HL-60 (cell line): ENCODE results near the gene PRKAG2.

ENCODE experiments used
- DNase-seq, 2 experiments: peaks; one replicate each; pipeline ENCODE4 v3.0.0-alpha.2; 2010 to 2020; ENCODE audit warnings: low read depth in 1 of 2, low spot score in 1 of 2
- H3K27ac ChIP-seq: fragments of 250-450 bp; sonication (Bioruptor Pico); replicated peaks from 2 replicates; pipeline ENCODE4 v1.5.1; 2020; ENCODE audit warnings: mild to moderate bottlenecking, moderate library complexity
- H3K27me3 ChIP-seq: fragments of 250-450 bp; sonication (Bioruptor Pico); 2 replicates; pipeline ENCODE4 v1.5.1; 2021; ENCODE audit warnings: mild to moderate bottlenecking, moderate library complexity; ENCODE audit not compliant: insufficient read depth, poor library complexity, severe bottlenecking
- H3K4me3 ChIP-seq: replicated peaks from 2 replicates; pipeline ENCODE4 v1.5.1; 2011; ENCODE audit warnings: mild to moderate bottlenecking, control low read depth, low read length; ENCODE audit not compliant: insufficient read depth
- CTCF ChIP-seq: IDR thresholded peaks from one replicate; pipeline ENCODE4 v1.5.1; 2011; ENCODE audit warnings: low read length, control low read depth, inconsistent platforms; ENCODE audit not compliant: insufficient read depth
- GABPA ChIP-seq: IDR thresholded peaks from 2 replicates; pipeline ENCODE4 v1.6.1; 2012; ENCODE audit warnings: low read depth
- POLR2AphosphoS5 ChIP-seq: IDR thresholded peaks from 2 replicates; pipeline ENCODE4 v1.6.1; 2012; ENCODE audit warnings: low read depth
- REST ChIP-seq: IDR thresholded peaks from 2 replicates; pipeline ENCODE4 v1.6.1; 2012; ENCODE audit warnings: low read depth; ENCODE audit not compliant: insufficient replicate concordance
- SPI1 ChIP-seq: IDR thresholded peaks from 2 replicates; pipeline ENCODE4 v1.6.1; 2012; ENCODE audit warnings: low read depth, mild to moderate bottlenecking, borderline replicate concordance

PRKAG2 gene

GRCh38 chr7:151669762-151670161 is 207.2 kb downstream of the PRKAG2 start:
- H3K27ac ChIP-seq: no peak overlapping the region
- no peaks in the 10 kb centered on the region for H3K27me3 ChIP-seq
- DNase-seq: no peak
- TF ChIP-seq REST (no peak), CTCF (no peak), POLR2AphosphoS5 (no peak), GABPA (no peak), SPI1 (no peak)
- H3K4me3 ChIP-seq: no peak overlapping the region

- no peaks in the 10 kb centered on the region for H3K27me3 ChIP-seq
- H3K27ac ChIP-seq: no peak overlapping the region
- no peak for DNase-seq
- H3K4me3 ChIP-seq: no peak overlapping the region
- TF ChIP-seq POLR2AphosphoS5 (no peak), REST (no peak), SPI1 (no peak), CTCF (no peak), GABPA (no peak)
Measured at GRCh38 chr7:151666886-151667285, 210.0 kb downstream of the PRKAG2 start.

GRCh38 chr7:151665368-151665767 is 211.5 kb downstream of the PRKAG2 start:
- Histone ChIP-seq H3K27ac (no peak overlapping the region), H3K27me3 (no peaks in the 10 kb centered on the region), H3K4me3 (no peak overlapping the region)
- no peak for TF ChIP-seq SPI1
- TF ChIP-seq POLR2AphosphoS5: no peak
- no peak for TF ChIP-seq REST
- no peak for TF ChIP-seq GABPA
- TF ChIP-seq CTCF: no peak
- no peak for DNase-seq
